GM12878 (cell line): ENCODE data around the gene LRRC39. TPM values are rescaled to one million over a fixed set of nuclear protein-coding genes. Genes with fewer than 3 reads are reported as not detected.

Source experiments
- ASH2L ChIP-seq: fragments of 300-600, 200-600 bp; sonication (generic); IDR thresholded peaks from 2 replicates; pipeline ENCODE4 v1.6.1; 2017; ENCODE audit warnings: low read depth, mild to moderate bottlenecking, borderline replicate concordance
- CBX5 ChIP-seq: sonication (generic); IDR thresholded peaks from 2 replicates; pipeline ENCODE4 v1.6.1; 2016; ENCODE audit warnings: low read depth, moderate library complexity, mild to moderate bottlenecking, inconsistent platforms
- CREB1 ChIP-seq: IDR thresholded peaks from 2 replicates; pipeline ENCODE4 v1.6.1; 2012; ENCODE audit warnings: low read depth, mild to moderate bottlenecking, inconsistent platforms
- KAT2A ChIP-seq: conservative IDR thresholded peaks from 2 replicates; pipeline ENCODE4 v1.6.1; 2011; ENCODE audit warnings: low read depth, low read length; ENCODE audit not compliant: control insufficient read depth
- MTA2 ChIP-seq: fragments of 450-650 bp; IDR thresholded peaks from 2 replicates; pipeline ENCODE4 v1.6.1; 2016; ENCODE audit warnings: low read depth, mild to moderate bottlenecking, moderate library complexity
- NKRF ChIP-seq: fragments of 450-650 bp; conservative IDR thresholded peaks from 2 replicates; pipeline ENCODE4 v1.6.1; 2017; ENCODE audit warnings: mild to moderate bottlenecking, moderate library complexity
- POU2F2 ChIP-seq: IDR thresholded peaks from 3 replicates; pipeline ENCODE4 v1.6.1; 2011; ENCODE audit warnings: low read depth, mild to moderate bottlenecking, low read length, borderline replicate concordance
- REST ChIP-seq: IDR thresholded peaks from 2 replicates; pipeline ENCODE4 v1.6.1; 2012; ENCODE audit warnings: mild to moderate bottlenecking, low read depth, low read length
- SREBF1 ChIP-seq: IDR thresholded peaks from 2 replicates; pipeline ENCODE4 v1.6.1; 2012; ENCODE audit warnings: mild to moderate bottlenecking, low read length
- polyA plus RNA-seq, 11 experiments: library from polyadenylated mRNA; depleted of rRNA in 4 of 11; unstranded in 6 of 11; stranded (reverse) in 5 of 11; fragments of >200 nt; fragmentation: Nextera tagmentation in 4 of 11; fragmentation: Illumina TruSeq in 1 of 11; extraction: Ambion mirVana in 4 of 11; extraction: Trizol in 1 of 11; gene quantifications; 1 replicate in 1 of 11; 2 replicates in 10 of 11; pipeline versions ENCODE4 v1.2.1 to v1.2.3, GENCODE V29; 2011 to 2016; ENCODE audit warnings: inconsistent platforms in 2 of 11, missing spikeins in 2 of 11, low read depth in 1 of 11
- total RNA-seq, 4 experiments: library from RNA; depleted of rRNA in 3 of 4; stranded (reverse); fragments of >200 nt in 3 of 4; fragmentation: Illumina TruSeq in 1 of 4; extraction: Trizol in 1 of 4; gene quantifications; 2 replicates each; pipeline versions ENCODE4 v1.2.1 to v1.2.3, GENCODE V29; 2013 to 2021

The LRRC39 gene
- total and polyA plus RNA-seq, 10 of the 15 experiments (the other 5 are each of a cell fraction or from before 2014, with no cell fraction given) = 0.23 to 1.1 (median 0.56) TPM

- no peak for TF ChIP-seq KAT2A
- no peak for TF ChIP-seq NKRF
- TF ChIP-seq MTA2 = 0 out of 2 replicates have a peak, but pooled peaks have one; percentile 21
- no peak for TF ChIP-seq REST
- no peak for TF ChIP-seq POU2F2
- 0 out of 2 replicates have a peak, but pooled peaks have one; percentile 61 for TF ChIP-seq CBX5
- no peak for TF ChIP-seq SREBF1
- TF ChIP-seq ASH2L = no peak
- TF ChIP-seq CREB1 = no peak
Observed at GRCh38 chr1:100184536-100184935, 6.5 kb upstream of the LRRC39 start (continued).
